Hepatocyte (in vitro differentiated cells): Measurements from ENCODE around the gene PORCN. TPM values are rescaled to one million over a fixed set of nuclear protein-coding genes. Genes with fewer than 3 reads are reported as not detected.

ENCODE experiments used
- DNase-seq: peaks from one replicate; pipeline ENCODE4 v3.0.0-alpha.2; 2016; ENCODE audit warnings: low spot score
- H2AFZ ChIP-seq: fragments of 200-600 bp; sonication (generic); 2 replicates; pipeline ENCODE4 v1.6.0; 2016; ENCODE audit warnings: antibody characterized with exemption, mild to moderate bottlenecking
- H3K27ac ChIP-seq: fragments of 200-600 bp; sonication (generic); 2 replicates; pipeline ENCODE4 v1.5.1; 2016; ENCODE audit warnings: mild to moderate bottlenecking
- H3K27me3 ChIP-seq: fragments of 200-600 bp; sonication (generic); 2 replicates; pipeline ENCODE4 v1.6.1; 2016
- H3K36me3 ChIP-seq: fragments of 200-600 bp; sonication (generic); replicated peaks from 2 replicates; pipeline ENCODE4 v1.5.1; 2016; ENCODE audit warnings: low read depth; ENCODE audit not compliant: insufficient read depth
- H3K4me1 ChIP-seq: fragments of 200-600 bp; sonication (generic); 2 replicates; pipeline ENCODE4 v1.5.1; 2016; ENCODE audit warnings: mild to moderate bottlenecking, moderate library complexity; ENCODE audit not compliant: insufficient read depth
- H3K4me2 ChIP-seq: fragments of 200-600 bp; sonication (generic); 2 replicates; pipeline ENCODE4 v1.6.0; 2016
- H3K4me3 ChIP-seq: fragments of 200-600 bp; sonication (generic); 2 replicates; pipeline ENCODE4 v1.5.1; 2016; ENCODE audit warnings: mild to moderate bottlenecking
- H3K79me2 ChIP-seq: fragments of 200-600 bp; sonication (generic); 2 replicates; pipeline ENCODE4 v1.6.0; 2017; ENCODE audit warnings: mild to moderate bottlenecking
- H3K9me2 ChIP-seq: fragments of 200-600 bp; sonication (generic); replicated peaks from 2 replicates; pipeline ENCODE4 v1.6.0; 2017; ENCODE audit warnings: mild to moderate bottlenecking; ENCODE audit not compliant: insufficient read depth
- H3K9me3 ChIP-seq: fragments of 200-600 bp; sonication (generic); 2 replicates; pipeline ENCODE4 v1.5.1; 2016; ENCODE audit warnings: low read depth, mild to moderate bottlenecking
- H4K20me1 ChIP-seq: fragments of 200-600 bp; sonication (generic); 2 replicates; pipeline ENCODE4 v1.6.0; 2016; ENCODE audit warnings: mild to moderate bottlenecking; ENCODE audit not compliant: insufficient read depth, poor library complexity, severe bottlenecking
- EZH2 ChIP-seq: fragments of 200-600 bp; sonication (generic); IDR thresholded peaks from 2 replicates; pipeline ENCODE4 v1.6.1; 2016; ENCODE audit warnings: antibody characterized with exemption, mild to moderate bottlenecking, borderline replicate concordance
- EZH2phosphoT487 ChIP-seq: fragments of 200-600 bp; sonication (generic); IDR thresholded peaks from one replicate; pipeline ENCODE4 v1.6.1; 2018; ENCODE audit warnings: antibody characterized with exemption, mild to moderate bottlenecking, low read depth, moderate library complexity; ENCODE audit not compliant: unreplicated experiment, severe bottlenecking
- WGBS: methylation state at CpG from one replicate; pipeline ENCODE4 v1.1.6; 2016; ENCODE audit warnings: low lambda C conversion rate; ENCODE audit errors: missing lambda C conversion rate; 5-methylcytosine and 5-hydroxymethylcytosine counted together
- polyA plus RNA-seq: library from polyadenylated mRNA; unstranded; fragments of >200 nt; fragmentation: Nextera tagmentation; extraction: Ambion mirVana; gene quantifications from 2 replicates; pipeline ENCODE4 v1.2.1, GENCODE V29; 2016
- total RNA-seq: library from RNA; depleted of rRNA; stranded (reverse); fragments of >200 nt; gene quantifications from 2 replicates; pipeline ENCODE4 v1.2.3, GENCODE V29; 2014
- TF ChIP-seq, protein P1 (sequence below): fragments of 200-600 bp; sonication (generic); IDR thresholded peaks from 2 replicates; pipeline ENCODE4 v1.5.1; 2016; ENCODE audit warnings: antibody characterized with exemption, mild to moderate bottlenecking; ENCODE audit not compliant: poor library complexity

The PORCN gene
- total and polyA plus RNA-seq, 2 experiments from 2014 or later = 7.9 to 12.8 TPM

DNA sequence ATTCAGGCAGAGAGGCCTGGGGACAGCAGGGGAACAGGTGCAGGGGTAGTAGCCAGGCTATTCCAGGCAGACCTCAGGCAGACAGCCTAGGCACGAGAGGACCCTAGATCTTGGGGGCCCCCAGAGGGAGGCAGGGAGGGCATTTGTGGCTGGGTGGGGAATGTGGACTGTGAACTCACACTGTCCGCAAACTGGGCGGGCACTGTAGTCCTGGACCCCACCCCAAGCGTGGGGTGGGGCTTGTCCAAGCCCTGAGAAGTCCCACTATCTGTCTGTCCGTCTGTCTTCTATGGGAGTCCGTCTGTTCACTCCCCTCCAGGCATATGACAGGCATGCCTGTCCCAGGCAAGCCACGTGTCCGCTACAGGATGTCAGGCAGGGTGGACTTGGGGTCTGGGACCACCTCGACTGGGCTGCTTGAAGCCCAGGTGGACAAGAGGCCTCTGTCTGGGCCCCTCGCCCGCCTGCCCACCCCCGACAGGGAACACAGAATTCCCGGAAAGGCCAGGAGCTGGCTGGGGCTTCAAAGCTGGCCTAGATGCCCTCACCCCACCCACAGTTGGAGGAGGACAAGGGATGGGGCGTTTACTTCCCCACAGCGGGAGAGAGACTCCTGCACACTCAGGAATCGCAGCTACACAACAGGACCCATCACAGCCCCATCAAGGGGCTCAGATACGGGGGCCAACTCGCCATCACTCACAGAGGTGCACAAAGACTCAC, 38.5 kb upstream of the PORCN start, which contains the start of gene SLC38A5:
Gene SLC38A5, minus strand, starts transcription at position 151 of the 723 bp plus-strand sequence. CDS start 2,336 bp downstream, outside the sequence.
- Histone ChIP-seq H4K20me1 (no peaks in the 10 kb centered on the region), H3K4me2 (peak within 1 kb of the TSS; percentile 71), H3K27ac (no peak within 1 kb of the TSS), H3K4me1 (no peaks in the 10 kb centered on the region), H3K27me3 (no peaks in the 10 kb centered on the region), H3K4me3 (no peak within 1 kb of the TSS), H2AFZ (no peak within 1 kb of the TSS), H3K36me3 (no peaks in the 10 kb centered on the region), H3K9me3 (no peaks in the 10 kb centered on the region), H3K79me2 (no peaks in the 10 kb centered on the region), H3K9me2 (no peaks in the 10 kb centered on the region)
- DNase-seq = no peak
- no peak for TF ChIP-seq EZH2
- TF ChIP-seq, protein P1, sequence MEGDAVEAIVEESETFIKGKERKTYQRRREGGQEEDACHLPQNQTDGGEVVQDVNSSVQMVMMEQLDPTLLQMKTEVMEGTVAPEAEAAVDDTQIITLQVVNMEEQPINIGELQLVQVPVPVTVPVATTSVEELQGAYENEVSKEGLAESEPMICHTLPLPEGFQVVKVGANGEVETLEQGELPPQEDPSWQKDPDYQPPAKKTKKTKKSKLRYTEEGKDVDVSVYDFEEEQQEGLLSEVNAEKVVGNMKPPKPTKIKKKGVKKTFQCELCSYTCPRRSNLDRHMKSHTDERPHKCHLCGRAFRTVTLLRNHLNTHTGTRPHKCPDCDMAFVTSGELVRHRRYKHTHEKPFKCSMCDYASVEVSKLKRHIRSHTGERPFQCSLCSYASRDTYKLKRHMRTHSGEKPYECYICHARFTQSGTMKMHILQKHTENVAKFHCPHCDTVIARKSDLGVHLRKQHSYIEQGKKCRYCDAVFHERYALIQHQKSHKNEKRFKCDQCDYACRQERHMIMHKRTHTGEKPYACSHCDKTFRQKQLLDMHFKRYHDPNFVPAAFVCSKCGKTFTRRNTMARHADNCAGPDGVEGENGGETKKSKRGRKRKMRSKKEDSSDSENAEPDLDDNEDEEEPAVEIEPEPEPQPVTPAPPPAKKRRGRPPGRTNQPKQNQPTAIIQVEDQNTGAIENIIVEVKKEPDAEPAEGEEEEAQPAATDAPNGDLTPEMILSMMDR = no peak
- no peak for TF ChIP-seq EZH2phosphoT487
- WGBS = 84% methylated on average over 17 of the region's 18 CpGs

DNA sequence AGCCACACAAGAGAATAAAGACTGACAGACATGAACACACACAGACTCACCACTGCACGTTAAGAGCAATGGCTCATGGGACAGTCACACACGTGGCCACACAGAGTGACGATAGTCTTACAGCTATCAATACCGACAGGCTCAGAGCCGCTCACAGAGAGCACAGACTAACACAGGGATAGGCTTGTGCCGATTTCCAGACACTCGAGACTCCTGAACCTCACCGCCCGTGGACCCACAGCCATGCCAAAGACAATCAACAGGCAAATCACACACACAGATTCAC, 38.0 kb upstream of the PORCN start:
- no peaks in the 10 kb centered on the region for H4K20me1 ChIP-seq
- H3K4me2 ChIP-seq = no peak overlapping the region
- H3K4me1 ChIP-seq = no peaks in the 10 kb centered on the region
- H3K4me3 ChIP-seq = no peak overlapping the region
- no peaks in the 10 kb centered on the region for H3K79me2 ChIP-seq
- WGBS = 86% methylated on average over 9 of the region's 9 CpGs
- DNase-seq = no peak
- no peaks in the 10 kb centered on the region for H3K27me3 ChIP-seq
- H2AFZ ChIP-seq = no peak overlapping the region
- H3K27ac ChIP-seq = no peak overlapping the region
- H3K9me3 ChIP-seq = no peaks in the 10 kb centered on the region
- no peaks in the 10 kb centered on the region for H3K36me3 ChIP-seq
- TF ChIP-seq EZH2phosphoT487 (no peak), EZH2 (no peak)
- TF ChIP-seq, protein P1 = no peak
- H3K9me2 ChIP-seq = no peaks in the 10 kb centered on the region

DNA sequence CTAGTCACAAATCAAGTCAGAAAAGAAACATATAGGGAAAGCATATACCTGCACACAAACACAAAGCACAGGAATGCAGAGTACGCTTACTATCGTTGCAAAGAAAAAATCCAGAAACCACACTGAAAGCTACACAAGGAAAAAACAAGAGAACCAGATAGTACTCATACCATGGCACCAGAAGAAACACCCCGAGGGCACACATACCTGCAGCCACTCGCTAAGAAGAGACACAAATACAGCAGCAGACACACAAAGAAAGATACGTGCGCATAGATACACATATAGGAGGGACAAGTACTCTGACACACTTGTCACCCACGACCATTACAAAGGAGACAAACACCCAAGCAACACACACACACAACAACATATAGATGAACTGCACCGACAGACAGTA, 37.3 kb upstream of the PORCN start:
- no peak overlapping the region for H3K4me2 ChIP-seq
- no peaks in the 10 kb centered on the region for H3K9me3 ChIP-seq
- H3K79me2 ChIP-seq = peaks cover 4% of the 10 kb centered on the region
- H3K36me3 ChIP-seq = no peaks in the 10 kb centered on the region
- no peak for DNase-seq
- no peaks in the 10 kb centered on the region for H4K20me1 ChIP-seq
- H2AFZ ChIP-seq = no peak overlapping the region
- no peak overlapping the region for H3K4me3 ChIP-seq
- no peaks in the 10 kb centered on the region for H3K27me3 ChIP-seq
- no peaks in the 10 kb centered on the region for H3K4me1 ChIP-seq
- no peak for TF ChIP-seq EZH2
- TF ChIP-seq EZH2phosphoT487 = no peak
- TF ChIP-seq, protein P1 = no peak
- no peaks in the 10 kb centered on the region for H3K9me2 ChIP-seq
- no peak overlapping the region for H3K27ac ChIP-seq
- 75% methylated on average over 8 of the region's 8 CpGs for WGBS
